ENCODE data around the gene WNT7B.

Gene WNT7B

GRCh38 chr22:45997777-45998637 lies 21.0 kb upstream of the WNT7B start:
- peak in 3 of 10 donors; percentile 61 to 78 (median 67) for DNase-seq
- intact Hi-C loops (cut with DNase I): loop anchor here (10.0 kb wide), 1 partner anchor 547 kb away; no protein-coding TSS in a partner anchor

GRCh38 chr22:45997077-45997776 lies 20.3 kb upstream of the WNT7B start:
- peak; percentile 67 to 97 (median 80) for DNase-seq
- intact Hi-C loops (cut with DNase I): loop anchor here (10.0 kb wide), 1 partner anchor 548 kb away; no protein-coding TSS in a partner anchor

- intact Hi-C loops (cut with DNase I): loop anchor here (10.0 kb wide), 1 partner anchor 548 kb away; no protein-coding TSS in a partner anchor
- DNase-seq: peak in 3 of 10 donors; percentile 71 to 88 (median 80)
These were observed 19.5 kb upstream of the WNT7B start for GRCh38 chr22:45996241-45997076.

- intact Hi-C loops (cut with DNase I): loop anchor here (1.0 to 10.0 kb wide), 2 partner anchors 121 to 549 kb away; no protein-coding TSS in a partner anchor
- peak in 3 of 10 donors; percentile 64 to 85 (median 79) for DNase-seq
These were observed 18.6 kb upstream of the WNT7B start for GRCh38 chr22:45995405-45996101.

GRCh38 chr22:45994491-45995404 lies 17.8 kb upstream of the WNT7B start:
- peak; percentile 72 to 98 (median 90) for DNase-seq
- intact Hi-C loops (cut with DNase I): loop anchor here (1.0 to 10.0 kb wide), 3 partner anchors 122 to 550 kb away; no protein-coding TSS in a partner anchor

GRCh38 chr22:45993841-45994240 lies 16.9 kb upstream of the WNT7B start:
- intact Hi-C loops (cut with DNase I): loop anchor here (5.0 to 10.0 kb wide), 2 partner anchors 323 to 551 kb away; no protein-coding TSS in a partner anchor
- peak in 1 of 10 donors; percentile 12 for DNase-seq

- intact Hi-C loops (cut with DNase I): loop anchor here (5.0 to 10.0 kb wide), 2 partner anchors 324 to 552 kb away; no protein-coding TSS in a partner anchor
- no peak for DNase-seq
These were observed 16.3 kb upstream of the WNT7B start for GRCh38 chr22:45993143-45993692.

- DNase-seq: no peak
- intact Hi-C loops (cut with DNase I): loop anchor here (5.0 to 10.0 kb wide), 2 partner anchors 325 to 552 kb away; no protein-coding TSS in a partner anchor
These were observed 15.8 kb upstream of the WNT7B start for GRCh38 chr22:45992737-45993136.

GRCh38 chr22:45991098-45991497 lies 14.1 kb upstream of the WNT7B start:
- DNase-seq: no peak
- intact Hi-C loops (cut with DNase I): loop anchor here (5.0 to 10.0 kb wide), 2 partner anchors 326 to 554 kb away; no protein-coding TSS in a partner anchor

GRCh38 chr22:45987136-45987861 lies 10.3 kb upstream of the WNT7B start:
- intact Hi-C loops (cut with DNase I): no loop called here
- DNase-seq: no peak

- intact Hi-C loops (cut with DNase I): no loop called here
These were observed 7.5 kb upstream of the WNT7B start for GRCh38 chr22:45984316-45984916.

GRCh38 chr22:45983797-45984196 lies 6.8 kb upstream of the WNT7B start:
- intact Hi-C loops (cut with DNase I): no loop called here
- DNase-seq: no peak

More at GRCh38 chr22:45984316-45984916, 7.5 kb upstream of the WNT7B start:
- DNase-seq: no peak

- no peak for DNase-seq
- intact Hi-C loops (cut with DNase I): no loop called here
These were observed 3.8 kb upstream of the WNT7B start for GRCh38 chr22:45980761-45981160.

GRCh38 chr22:45980268-45980570 lies 3.3 kb upstream of the WNT7B start:
- DNase-seq: no peak

GRCh38 chr22:45978275-45978713 lies 1.3 kb upstream of the WNT7B start:
- intact Hi-C loops (cut with DNase I): no loop called here
- no peak for DNase-seq

More at GRCh38 chr22:45980268-45980570, 3.3 kb upstream of the WNT7B start:
- intact Hi-C loops (cut with DNase I): no loop called here

GRCh38 chr22:45977551-45978274 lies 751 bp upstream of the WNT7B start:
- DNase-seq: no peak
- intact Hi-C loops (cut with DNase I): no loop called here
